ENCODE data around the gene LRRC1. TPM values are rescaled to one million over a fixed set of nuclear protein-coding genes. Genes with fewer than 3 reads are reported as not detected.

The LRRC1 gene
- total and polyA plus RNA-seq, 2 of the 13 experiments (the other 11 are each of a cell fraction or from before 2014, with no cell fraction given), result 15.6 to 27.7 TPM

DNA sequence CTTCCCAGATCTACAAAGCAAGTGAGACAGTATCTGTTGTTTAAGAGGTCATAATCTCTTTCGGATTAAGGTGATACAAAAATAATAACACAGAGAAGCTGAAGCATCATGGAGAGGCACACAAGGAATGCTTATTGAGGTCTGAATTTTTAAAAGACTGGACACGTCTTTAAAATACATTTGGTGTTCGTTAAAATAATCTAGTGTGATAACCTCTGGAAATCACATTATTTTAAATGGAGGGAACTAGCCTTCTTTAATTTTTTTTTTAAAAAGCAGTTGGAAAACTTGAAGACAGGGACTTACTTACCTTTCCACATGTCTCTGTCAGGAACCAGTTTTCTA lies 1.9 kb upstream of the LRRC1 start (continued):
- 0 out of 4 replicates have a peak, but pooled peaks of 1 of the 2 experiments have one; percentile 0 for TF ChIP-seq MAFK (conservative IDR thresholded peaks at IDR 0.05 in 1 of 2, IDR thresholded peaks at IDR 0.05 in 1 of 2; ENCODE audit: low read length in 2 of 2)
- TF ChIP-seq ARID2 (CRISPR knock-in tag; IDR thresholded peaks at IDR 0.05; ENCODE audit: borderline replicate concordance), result peak; percentile 13; the same call in 1 of the 2 replicates
- no peak for TF ChIP-seq XRCC5 (optimal IDR thresholded peaks at IDR 0.05; ENCODE audit: low read length)
- no peak for TF ChIP-seq PHF20 (CRISPR knock-in tag; IDR thresholded peaks at IDR 0.05)
- TF ChIP-seq NFRKB (IDR thresholded peaks at IDR 0.05), result no peak
- TF ChIP-seq, protein P1, sequence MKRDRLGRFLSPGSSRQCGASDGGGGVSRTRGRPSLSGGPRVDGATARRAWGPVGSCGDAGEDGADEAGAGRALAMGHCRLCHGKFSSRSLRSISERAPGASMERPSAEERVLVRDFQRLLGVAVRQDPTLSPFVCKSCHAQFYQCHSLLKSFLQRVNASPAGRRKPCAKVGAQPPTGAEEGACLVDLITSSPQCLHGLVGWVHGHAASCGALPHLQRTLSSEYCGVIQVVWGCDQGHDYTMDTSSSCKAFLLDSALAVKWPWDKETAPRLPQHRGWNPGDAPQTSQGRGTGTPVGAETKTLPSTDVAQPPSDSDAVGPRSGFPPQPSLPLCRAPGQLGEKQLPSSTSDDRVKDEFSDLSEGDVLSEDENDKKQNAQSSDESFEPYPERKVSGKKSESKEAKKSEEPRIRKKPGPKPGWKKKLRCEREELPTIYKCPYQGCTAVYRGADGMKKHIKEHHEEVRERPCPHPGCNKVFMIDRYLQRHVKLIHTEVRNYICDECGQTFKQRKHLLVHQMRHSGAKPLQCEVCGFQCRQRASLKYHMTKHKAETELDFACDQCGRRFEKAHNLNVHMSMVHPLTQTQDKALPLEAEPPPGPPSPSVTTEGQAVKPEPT (CRISPR knock-in tag; IDR thresholded peaks at IDR 0.05; ENCODE audit: low read depth), result no peak
- no peak for TF ChIP-seq KMT2B (CRISPR knock-in tag; IDR thresholded peaks at IDR 0.05)
- peak; percentile 20; the same call in 1 of the 2 replicates for TF ChIP-seq ZNF543 (CRISPR knock-in tag; IDR thresholded peaks at IDR 0.05)
- TF ChIP-seq ZSCAN29 (CRISPR knock-in tag; conservative IDR thresholded peaks at IDR 0.05), result 0 out of 2 replicates have a peak, but pooled peaks have one; percentile 18
- peak; percentile 54; the same call in 1 of the 2 replicates for TF ChIP-seq ZNF510 (CRISPR knock-in tag; IDR thresholded peaks at IDR 0.05; ENCODE audit: low read depth)
- TF ChIP-seq, protein P2, sequence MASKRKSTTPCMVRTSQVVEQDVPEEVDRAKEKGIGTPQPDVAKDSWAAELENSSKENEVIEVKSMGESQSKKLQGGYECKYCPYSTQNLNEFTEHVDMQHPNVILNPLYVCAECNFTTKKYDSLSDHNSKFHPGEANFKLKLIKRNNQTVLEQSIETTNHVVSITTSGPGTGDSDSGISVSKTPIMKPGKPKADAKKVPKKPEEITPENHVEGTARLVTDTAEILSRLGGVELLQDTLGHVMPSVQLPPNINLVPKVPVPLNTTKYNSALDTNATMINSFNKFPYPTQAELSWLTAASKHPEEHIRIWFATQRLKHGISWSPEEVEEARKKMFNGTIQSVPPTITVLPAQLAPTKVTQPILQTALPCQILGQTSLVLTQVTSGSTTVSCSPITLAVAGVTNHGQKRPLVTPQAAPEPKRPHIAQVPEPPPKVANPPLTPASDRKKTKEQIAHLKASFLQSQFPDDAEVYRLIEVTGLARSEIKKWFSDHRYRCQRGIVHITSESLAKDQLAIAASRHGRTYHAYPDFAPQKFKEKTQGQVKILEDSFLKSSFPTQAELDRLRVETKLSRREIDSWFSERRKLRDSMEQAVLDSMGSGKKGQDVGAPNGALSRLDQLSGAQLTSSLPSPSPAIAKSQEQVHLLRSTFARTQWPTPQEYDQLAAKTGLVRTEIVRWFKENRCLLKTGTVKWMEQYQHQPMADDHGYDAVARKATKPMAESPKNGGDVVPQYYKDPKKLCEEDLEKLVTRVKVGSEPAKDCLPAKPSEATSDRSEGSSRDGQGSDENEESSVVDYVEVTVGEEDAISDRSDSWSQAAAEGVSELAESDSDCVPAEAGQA (IDR thresholded peaks at IDR 0.05; ENCODE audit: low read depth), result no peak
- TF ChIP-seq, protein P2 (CRISPR knock-in tag; IDR thresholded peaks at IDR 0.05; ENCODE audit: borderline replicate concordance), result 0 out of 2 replicates have a peak, but pooled peaks have one; percentile 51
- TF ChIP-seq CREB1 (IDR thresholded peaks at IDR 0.05), result no peak
- TF ChIP-seq CREB1 (CRISPR knock-in tag; IDR thresholded peaks at IDR 0.05), result peak; percentile 48; the same call in 1 of the 2 replicates
- TF ChIP-seq, protein P3, sequence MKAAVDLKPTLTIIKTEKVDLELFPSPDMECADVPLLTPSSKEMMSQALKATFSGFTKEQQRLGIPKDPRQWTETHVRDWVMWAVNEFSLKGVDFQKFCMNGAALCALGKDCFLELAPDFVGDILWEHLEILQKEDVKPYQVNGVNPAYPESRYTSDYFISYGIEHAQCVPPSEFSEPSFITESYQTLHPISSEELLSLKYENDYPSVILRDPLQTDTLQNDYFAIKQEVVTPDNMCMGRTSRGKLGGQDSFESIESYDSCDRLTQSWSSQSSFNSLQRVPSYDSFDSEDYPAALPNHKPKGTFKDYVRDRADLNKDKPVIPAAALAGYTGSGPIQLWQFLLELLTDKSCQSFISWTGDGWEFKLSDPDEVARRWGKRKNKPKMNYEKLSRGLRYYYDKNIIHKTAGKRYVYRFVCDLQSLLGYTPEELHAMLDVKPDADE (CRISPR knock-in tag; IDR thresholded peaks at IDR 0.05), result no peak

Data from HepG2 (cell line).